HG02610 (cell line): ENCODE measurements around the gene HOXC5.

Experiments used
- ATAC-seq: cut with Tn5 transposase; IDR thresholded peaks from one replicate; pipeline ENCODE4 v1.9.1; 2021; ENCODE audit warnings: mild to moderate bottlenecking, moderate library complexity; ENCODE audit not compliant: unreplicated experiment

The HOXC5 gene

GRCh38 chr12:54019091-54019811 is 13.6 kb upstream of the HOXC5 start:
- ATAC-seq, result no peak

GRCh38 chr12:54019924-54020590 is 12.8 kb upstream of the HOXC5 start:
- ATAC-seq, result no peak

GRCh38 chr12:54020591-54021405 is 12.1 kb upstream of the HOXC5 start:
- ATAC-seq, result no peak

GRCh38 chr12:54021432-54022013 is 11.3 kb upstream of the HOXC5 start:
- ATAC-seq, result peak; percentile 38

- no peak for ATAC-seq
These were observed 9.6 kb upstream of the HOXC5 start for GRCh38 chr12:54022960-54023884.

GRCh38 chr12:54024127-54024526 is 8.7 kb upstream of the HOXC5 start:
- ATAC-seq, result no peak

- no peak for ATAC-seq
These were observed 8.1 kb upstream of the HOXC5 start for GRCh38 chr12:54024581-54025305.

GRCh38 chr12:54025499-54026405 is 7.1 kb upstream of the HOXC5 start:
- no peak for ATAC-seq

GRCh38 chr12:54026640-54027441 is 6.0 kb upstream of the HOXC5 start:
- ATAC-seq, result no peak

- no peak for ATAC-seq
These were observed 5.4 kb upstream of the HOXC5 start for GRCh38 chr12:54027442-54027786.

GRCh38 chr12:54028314-54029201 is 4.3 kb upstream of the HOXC5 start, which contains the start of gene HOXC6:
HOXC6 (plus strand) TSS chr12:54028440; CDS start chr12:54028522, 82 bp downstream.
- ATAC-seq, result no peak

- ATAC-seq, result no peak
These were observed 3.1 kb upstream of the HOXC5 start for GRCh38 chr12:54029529-54030441.

- ATAC-seq, result no peak
These were observed 2.4 kb upstream of the HOXC5 start for GRCh38 chr12:54030442-54030801.

GRCh38 chr12:54030889-54031471 is 1.9 kb upstream of the HOXC5 start:
- ATAC-seq, result no peak

- ATAC-seq, result no peak
These were observed 1.4 kb upstream of the HOXC5 start for GRCh38 chr12:54031480-54031879.
